T-helper 22 cell (primary cell): ENCODE results near the gene CACNA1S.

Experiments
- DNase-seq: peaks from one replicate; pipeline ENCODE4 v3.0.0-alpha.2; 2020; ENCODE audit warnings: low read depth

The CACNA1S gene

GRCh38 chr1:201140235-201140940 lies 28.2 kb upstream of the CACNA1S start:
- no peak for DNase-seq

- no peak for DNase-seq
These were observed 27.5 kb upstream of the CACNA1S start for GRCh38 chr1:201139756-201140155.

- DNase-seq: no peak
These were observed 27.1 kb upstream of the CACNA1S start for GRCh38 chr1:201139306-201139705.

- no peak for DNase-seq
These were observed 26.1 kb upstream of the CACNA1S start for GRCh38 chr1:201138311-201138840.

GRCh38 chr1:201137579-201138310 lies 25.5 kb upstream of the CACNA1S start:
- DNase-seq: no peak

GRCh38 chr1:201137024-201137392 lies 24.8 kb upstream of the CACNA1S start:
- DNase-seq: no peak

- no peak for DNase-seq
These were observed 24.3 kb upstream of the CACNA1S start for GRCh38 chr1:201136355-201137023.

GRCh38 chr1:201134405-201134804 lies 22.2 kb upstream of the CACNA1S start:
- DNase-seq: no peak

- DNase-seq: no peak
These were observed 19.2 kb upstream of the CACNA1S start for GRCh38 chr1:201131398-201131797.

- no peak for DNase-seq
These were observed 16.7 kb upstream of the CACNA1S start for GRCh38 chr1:201128962-201129361.

- no peak for DNase-seq
These were observed 16.2 kb upstream of the CACNA1S start for GRCh38 chr1:201128476-201128875.

GRCh38 chr1:201127755-201128455 lies 15.7 kb upstream of the CACNA1S start:
- DNase-seq: no peak

- no peak for DNase-seq
These were observed 14.9 kb upstream of the CACNA1S start, which contains the start of gene ASCL5 for GRCh38 chr1:201126832-201127754. Gene ASCL5, minus strand, starts transcription at chr1:201127184. Its CDS starts 11,812 bp downstream, at chr1:201115372.

GRCh38 chr1:201126463-201126831 lies 14.2 kb upstream of the CACNA1S start:
- no peak for DNase-seq

GRCh38 chr1:201125800-201126199 lies 13.6 kb upstream of the CACNA1S start:
- no peak for DNase-seq

GRCh38 chr1:201125019-201125418 lies 12.8 kb upstream of the CACNA1S start:
- DNase-seq: no peak

- no peak for DNase-seq
These were observed 11.6 kb upstream of the CACNA1S start for GRCh38 chr1:201123866-201124265.

GRCh38 chr1:201122321-201122957 lies 10.2 kb upstream of the CACNA1S start:
- no peak for DNase-seq

GRCh38 chr1:201119206-201120197 lies 7.3 kb upstream of the CACNA1S start:
- DNase-seq: peak; percentile 16
